H1 (cell line): Measurements from ENCODE around the gene TMEM237. TPM values are rescaled to one million over a fixed set of nuclear protein-coding genes. Genes with fewer than 3 reads are reported as not detected.
A peak's percentile ranks its signal among the peaks of the same experiment; 100 is the strongest.

Source experiments
- ASH2L ChIP-seq: fragments of 200-600, 300-600 bp; sonication (generic); IDR thresholded peaks from one replicate; pipeline ENCODE4 v1.7.1; 2017; ENCODE audit warnings: low read length
- CBX5 ChIP-seq: fragments of 300-800, 300-1000 bp; sonication (generic); IDR thresholded peaks from 2 replicates; pipeline ENCODE4 v1.7.1; 2016; ENCODE audit warnings: antibody characterized with exemption, low read length, low read depth
- CTBP2 ChIP-seq: IDR thresholded peaks from 2 replicates; pipeline ENCODE4 v1.7.0; 2011; ENCODE audit warnings: borderline replicate concordance, mild to moderate bottlenecking, moderate library complexity, mixed read lengths, low read length; ENCODE audit not compliant: insufficient read depth, insufficient read length
- CTCF ChIP-seq, 3 experiments: IDR thresholded peaks; 1 replicate in 2 of 3; 2 replicates in 1 of 3; pipeline versions ENCODE4 v1.5.1 to v1.6.1; 2011; ENCODE audit warnings: low read length in 3 of 3, mild to moderate bottlenecking in 3 of 3, inconsistent platforms in 2 of 3, low read depth in 1 of 3, moderate library complexity in 1 of 3; ENCODE audit not compliant: insufficient read depth in 1 of 3; ENCODE audit errors: control extremely low read depth in 1 of 3
- EP300 ChIP-seq, 2 experiments: IDR thresholded peaks; 1 replicate in 1 of 2; 2 replicates in 1 of 2; pipeline ENCODE4 v1.6.1; 2011 to 2012; ENCODE audit warnings: low read depth in 2 of 2, low read length in 2 of 2, mild to moderate bottlenecking in 2 of 2, borderline replicate concordance in 1 of 2, inconsistent platforms in 1 of 2, moderate library complexity in 1 of 2
- EZH2 ChIP-seq: fragments of 200-600 bp; sonication (generic); IDR thresholded peaks from 2 replicates; pipeline ENCODE4 v1.7.1; 2012; ENCODE audit warnings: low read depth, mild to moderate bottlenecking, moderate library complexity, low read length, inconsistent platforms; ENCODE audit not compliant: severe bottlenecking
- FOSL1 ChIP-seq: IDR thresholded peaks from 2 replicates; pipeline ENCODE4 v1.6.1; 2011; ENCODE audit warnings: mild to moderate bottlenecking, low read depth, low read length, moderate library complexity; ENCODE audit not compliant: insufficient read depth
- GABPA ChIP-seq: IDR thresholded peaks from 2 replicates; pipeline ENCODE4 v1.6.1; 2011; ENCODE audit warnings: mild to moderate bottlenecking, low read length, moderate library complexity, borderline replicate concordance; ENCODE audit not compliant: insufficient read depth
- GTF2F1 ChIP-seq: IDR thresholded peaks from 2 replicates; pipeline ENCODE4 v1.6.1; 2012; ENCODE audit warnings: low read depth, low read length, improper control_type of control experiment, borderline replicate concordance
- HDAC2 ChIP-seq, 2 experiments: fragments of 300-600 bp in 1 of 2; sonication (generic) in 1 of 2; IDR thresholded peaks; 2 replicates each; pipeline ENCODE4 v1.6.1; 2011 to 2012; ENCODE audit warnings: low read depth in 2 of 2, low read length in 2 of 2, mild to moderate bottlenecking in 2 of 2, moderate library complexity in 2 of 2, borderline replicate concordance in 1 of 2, inconsistent platforms in 1 of 2
- HDAC6 ChIP-seq: IDR thresholded peaks from one replicate; pipeline ENCODE4 v1.7.1; 2012; ENCODE audit warnings: low read depth, mild to moderate bottlenecking, inconsistent platforms, low read length, moderate library complexity
- JUND ChIP-seq: IDR thresholded peaks from 2 replicates; pipeline ENCODE4 v1.6.1; 2011; ENCODE audit warnings: mild to moderate bottlenecking, improper control_type of control experiment, low read length
- MAFK ChIP-seq: IDR thresholded peaks from 2 replicates; pipeline ENCODE4 v1.6.1; 2012; ENCODE audit warnings: low read depth, mild to moderate bottlenecking, improper control_type of control experiment, low read length
- POLR2A ChIP-seq, 2 experiments: IDR thresholded peaks; 1 replicate in 1 of 2; 2 replicates in 1 of 2; pipeline ENCODE4 v1.6.1; 2011; ENCODE audit warnings: low read depth in 2 of 2, low read length in 2 of 2, mild to moderate bottlenecking in 2 of 2; ENCODE audit errors: control extremely low read depth in 1 of 2
- POU5F1 ChIP-seq: IDR thresholded peaks from 2 replicates; pipeline ENCODE4 v1.6.1; 2011; ENCODE audit warnings: low read depth, mild to moderate bottlenecking, low read length, moderate library complexity
- RAD21 ChIP-seq, 2 experiments: IDR thresholded peaks in 1 of 2; conservative IDR thresholded peaks in 1 of 2; 2 replicates each; pipeline ENCODE4 v1.6.1; 2011; ENCODE audit warnings: low read depth in 2 of 2, low read length in 2 of 2, improper control_type of control experiment in 1 of 2, inconsistent platforms in 1 of 2, mild to moderate bottlenecking in 1 of 2, moderate library complexity in 1 of 2
- SP1 ChIP-seq: IDR thresholded peaks from 2 replicates; pipeline ENCODE4 v1.6.1; 2011; ENCODE audit warnings: low read depth, low read length
- SUZ12 ChIP-seq: fragments of 200-600 bp; sonication (generic); IDR thresholded peaks from 2 replicates; pipeline ENCODE4 v1.6.1; 2012; ENCODE audit warnings: mild to moderate bottlenecking, inconsistent platforms, low read length, moderate library complexity, mixed read lengths
- TCF12 ChIP-seq: IDR thresholded peaks from 2 replicates; pipeline ENCODE4 v1.6.1; 2011; ENCODE audit warnings: low read depth, mild to moderate bottlenecking, low read length
- YY1 ChIP-seq: IDR thresholded peaks from 2 replicates; pipeline ENCODE4 v1.6.1; 2011; ENCODE audit warnings: low read depth, mild to moderate bottlenecking, low read length
- polyA plus RNA-seq, 7 experiments: library from polyadenylated mRNA; depleted of rRNA in 3 of 7; stranded (reverse) in 5 of 7; unstranded in 2 of 7; fragments of >200 nt in 5 of 7; fragments of 200-250 nt in 2 of 7; gene quantifications; 1 replicate in 5 of 7; 2 replicates in 1 of 7; 4 replicates in 1 of 7; pipeline versions ENCODE4 v1.2.1 to v1.2.3, GENCODE V29; 2011 to 2013; ENCODE audit warnings: missing spikeins in 2 of 7, mixed read lengths in 2 of 7
- total RNA-seq: library from RNA; stranded (reverse); fragmentation: NEBNext Ultra II Directional; extraction: Animal tissue kit (Norgen Biotek cat#: 25700); gene quantifications from 2 replicates; pipeline ENCODE4 v1.2.1, GENCODE V29; 2021
- TF ChIP-seq, protein P1 (sequence below): IDR thresholded peaks from 2 replicates; pipeline ENCODE4 v1.6.1; 2012; ENCODE audit warnings: inconsistent platforms

TMEM237 gene
- total and polyA plus RNA-seq, 2 of the 8 experiments (the other 6 are each of a cell fraction or from before 2014, with no cell fraction given), result 26.1 to 41.0 TPM

GRCh38 chr2:201642579-201643215 lies 606 bp downstream of the TMEM237 start (continued):
- TF ChIP-seq GTF2F1 (no peak), FOSL1 (0 out of 2 replicates have a peak, but pooled peaks have one; percentile 49), EP300 (IDR thresholded peaks at IDR 0.05; ENCODE audit: borderline replicate concordance in 1 of 2, low read depth in 2 of 2, low read length in 2 of 2) (no peak; a peak in 1 of 3 replicates), JUND (peak; percentile 24; the same call in 1 of the 2 replicates), MAFK (no peak), GABPA (no peak), SUZ12 (no peak), ASH2L (peak; percentile 97), CBX5 (no peak), POLR2A (IDR thresholded peaks at IDR 0.05; ENCODE audit: control extremely low read depth in 1 of 2, low read depth in 2 of 2, low read length in 2 of 2) (peak; percentile 80 to 82; a peak in 2 of 3 replicates), SP1 (0 out of 2 replicates have a peak, but pooled peaks have one; percentile 19), YY1 (no peak), EZH2 (no peak), CTBP2 (no peak), HDAC2 (IDR thresholded peaks at IDR 0.05; ENCODE audit: borderline replicate concordance in 1 of 2, low read depth in 2 of 2, low read length in 2 of 2) (peak in 1 of 2 experiments; percentile 89; a peak in 2 of 4 replicates), TCF12 (0 out of 2 replicates have a peak, but pooled peaks have one; percentile 52), HDAC6 (no peak), CTCF (IDR thresholded peaks at IDR 0.05; ENCODE audit: control extremely low read depth in 1 of 3, insufficient read depth in 1 of 3, low read depth in 1 of 3, low read length in 3 of 3) (no peak), POU5F1 (no peak), RAD21 (IDR thresholded peaks at IDR 0.05 in 1 of 2, conservative IDR thresholded peaks at IDR 0.05 in 1 of 2; ENCODE audit: low read depth in 2 of 2, low read length in 2 of 2) (no peak)
- TF ChIP-seq, protein P1, sequence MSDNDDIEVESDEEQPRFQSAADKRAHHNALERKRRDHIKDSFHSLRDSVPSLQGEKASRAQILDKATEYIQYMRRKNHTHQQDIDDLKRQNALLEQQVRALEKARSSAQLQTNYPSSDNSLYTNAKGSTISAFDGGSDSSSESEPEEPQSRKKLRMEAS, result peak; percentile 74
